ENCODE measurements around the gene SLC29A2. TPM values are rescaled to one million over a fixed set of nuclear protein-coding genes. Genes with fewer than 3 reads are reported as not detected.

The SLC29A2 gene
- total RNA-seq, 6 experiments from 2014 or later: not detected

- peaks cover 29% of the 10 kb centered on the region for H3K36me3 Mint-ChIP-seq (ENCODE audit: low read depth)
- H3K27me3 Mint-ChIP-seq (ENCODE audit: insufficient read depth): peaks cover 6% of the 10 kb centered on the region
- TF ChIP-seq CTCF (IDR thresholded peaks at IDR 0.05): no peak
- H3K27ac Mint-ChIP-seq: peak overlapping the region; percentile 91
- peak; percentile 61 for DNase-seq
- peak overlapping the region; percentile 70 for H3K4me3 Mint-ChIP-seq
- peaks cover 46% of the 10 kb centered on the region for H3K4me1 Mint-ChIP-seq (ENCODE audit: low read depth)
- H3K9me3 Mint-ChIP-seq: peaks cover 11% of the 10 kb centered on the region
Observed at GRCh38 chr11:66317723-66318599, 53.6 kb downstream of the SLC29A2 start.

GRCh38 chr11:66317322-66317722, 54.2 kb downstream of the SLC29A2 start:
- peak; percentile 35 for DNase-seq
- peak overlapping the region; percentile 70 for H3K4me3 Mint-ChIP-seq
- H3K36me3 Mint-ChIP-seq (ENCODE audit: low read depth): peaks cover 29% of the 10 kb centered on the region

GRCh38 chr11:66316849-66317251, 54.7 kb downstream of the SLC29A2 start, which contains the start of gene CD248:
CD248 (minus strand) TSS chr11:66317044; CDS start chr11:66317027, 17 bp downstream.
- peak; percentile 49 for DNase-seq
- Mint-ChIP-seq H3K4me1 (ENCODE audit: low read depth) (peaks cover 53% of the 10 kb centered on the region), H3K27me3 (ENCODE audit: insufficient read depth) (peaks cover 9% of the 10 kb centered on the region), H3K4me3 (peak within 1 kb of the TSS; percentile 91), H3K36me3 (ENCODE audit: low read depth) (peaks cover 29% of the 10 kb centered on the region), H3K27ac (peak within 1 kb of the TSS; percentile 97), H3K9me3 (peaks cover 11% of the 10 kb centered on the region)
- no peak for TF ChIP-seq CTCF (IDR thresholded peaks at IDR 0.05)

More at GRCh38 chr11:66317322-66317722, 54.2 kb downstream of the SLC29A2 start:
- no peak for TF ChIP-seq CTCF (IDR thresholded peaks at IDR 0.05)
- Mint-ChIP-seq H3K4me1 (ENCODE audit: low read depth) (peaks cover 48% of the 10 kb centered on the region), H3K9me3 (peaks cover 11% of the 10 kb centered on the region), H3K27me3 (ENCODE audit: insufficient read depth) (peaks cover 8% of the 10 kb centered on the region), H3K27ac (peak overlapping the region; percentile 91)

GRCh38 chr11:66315921-66316811, 55.4 kb downstream of the SLC29A2 start:
- Mint-ChIP-seq H3K4me1 (ENCODE audit: low read depth) (peaks cover 57% of the 10 kb centered on the region), H3K27ac (peak overlapping the region; percentile 97), H3K9me3 (peaks cover 11% of the 10 kb centered on the region), H3K36me3 (ENCODE audit: low read depth) (peaks cover 29% of the 10 kb centered on the region), H3K4me3 (peak overlapping the region; percentile 91), H3K27me3 (ENCODE audit: insufficient read depth) (peaks cover 9% of the 10 kb centered on the region)
- TF ChIP-seq CTCF (IDR thresholded peaks at IDR 0.05): no peak
- DNase-seq: no peak

- no peak for TF ChIP-seq CTCF (IDR thresholded peaks at IDR 0.05)
- H3K4me3 Mint-ChIP-seq: peak overlapping the region; percentile 91
- H3K9me3 Mint-ChIP-seq: peaks cover 11% of the 10 kb centered on the region
- H3K27me3 Mint-ChIP-seq (ENCODE audit: insufficient read depth): peaks cover 9% of the 10 kb centered on the region
- no peak for DNase-seq
- peak overlapping the region; percentile 97 for H3K27ac Mint-ChIP-seq
- H3K36me3 Mint-ChIP-seq (ENCODE audit: low read depth): peaks cover 29% of the 10 kb centered on the region
- H3K4me1 Mint-ChIP-seq (ENCODE audit: low read depth): peaks cover 57% of the 10 kb centered on the region
Observed at GRCh38 chr11:66315498-66315885, 56.1 kb downstream of the SLC29A2 start.
